C1 segment of cervical spinal cord (tissue), 14 donors: Measurements from ENCODE around the gene PGAP6.
A peak's percentile ranks its signal among the peaks of the same experiment; 100 is the strongest.
"Not testable (repeated sequence)": the region's sequence is repeated elsewhere in the genome, so short reads cannot be mapped to it uniquely, and the experiment has no call there.

Experiments used
- DNase-seq, 14 donors: peaks; one replicate each; lab custom pipeline; 2025; lab: John Stamatoyannopoulos, UW

The PGAP6 gene

DNA sequence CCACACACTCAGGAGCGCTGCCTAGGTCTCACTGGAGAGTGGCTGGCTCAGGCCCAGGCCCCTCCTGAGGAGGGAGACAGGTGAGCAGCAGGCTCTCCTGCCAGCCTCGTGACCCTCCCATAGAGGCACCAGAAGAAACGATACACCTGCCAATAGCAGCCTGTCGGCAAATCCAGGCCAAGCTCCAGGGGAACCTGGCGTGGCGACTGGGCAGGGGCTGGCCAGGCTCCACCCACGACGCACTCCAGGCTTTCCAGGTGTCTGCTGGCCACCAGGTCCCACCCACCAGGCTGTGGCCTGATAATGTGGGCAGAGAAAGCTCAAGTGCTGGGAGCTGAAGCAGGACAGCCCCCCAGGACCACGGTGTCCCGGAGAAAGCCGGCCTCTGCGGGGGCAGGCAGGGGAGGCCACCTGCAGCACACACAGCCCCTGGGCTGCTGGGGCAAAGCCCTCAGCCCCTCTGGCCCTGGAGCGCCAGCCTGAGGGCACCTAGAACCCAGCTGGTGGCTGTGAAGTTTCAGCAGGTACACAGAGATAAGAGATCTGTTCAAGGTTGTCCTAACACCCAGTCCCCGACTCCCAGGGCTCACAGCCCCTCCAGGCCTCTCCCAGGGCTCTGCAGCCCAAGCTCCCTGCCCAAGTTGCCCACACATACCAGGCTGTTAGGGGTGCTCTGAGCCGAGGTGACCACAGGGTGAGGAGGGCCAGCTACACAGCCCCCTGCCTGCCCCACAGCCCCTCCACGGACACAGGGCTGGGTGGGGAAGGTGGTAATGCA is 2.4 kb downstream of the PGAP6 start:
- DNase-seq, result peak in 1 of 14 donors; percentile 83

GRCh38 chr16:378821-379182 is 3.0 kb downstream of the PGAP6 start:
- DNase-seq, result no peak

DNA sequence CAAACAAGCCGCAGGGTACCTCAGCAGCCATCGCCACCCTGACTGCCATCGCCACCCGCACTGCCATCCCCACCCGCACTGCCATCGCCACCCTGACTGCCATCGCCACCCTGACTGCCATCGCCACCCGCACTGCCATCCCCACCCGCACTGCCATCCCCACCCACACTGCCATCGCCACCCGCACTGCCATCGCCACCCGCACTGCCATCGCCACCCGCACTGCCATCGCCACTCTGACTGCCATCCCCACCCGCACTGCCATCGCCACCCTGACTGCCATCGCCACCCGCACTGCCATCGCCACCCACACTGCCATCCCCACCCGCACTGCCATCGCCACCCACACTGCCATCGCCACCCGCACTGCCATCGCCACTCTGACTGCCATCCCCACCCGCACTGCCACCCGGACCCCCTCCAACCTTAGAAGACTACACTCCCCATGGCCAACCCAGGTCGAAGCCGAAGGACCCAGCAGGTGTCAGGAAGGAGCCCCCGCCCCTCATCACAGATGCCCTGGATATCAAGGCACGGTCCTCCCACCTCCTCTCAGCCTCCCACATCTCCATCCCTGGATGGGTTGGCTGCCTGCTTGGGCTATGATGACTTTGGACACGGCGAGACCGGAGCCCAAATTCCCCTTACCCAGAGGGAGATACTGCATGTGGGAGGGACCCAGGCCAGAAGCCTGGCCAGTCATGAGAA is 3.5 kb downstream of the PGAP6 start:
- DNase-seq, result not testable (repeated sequence)

DNA sequence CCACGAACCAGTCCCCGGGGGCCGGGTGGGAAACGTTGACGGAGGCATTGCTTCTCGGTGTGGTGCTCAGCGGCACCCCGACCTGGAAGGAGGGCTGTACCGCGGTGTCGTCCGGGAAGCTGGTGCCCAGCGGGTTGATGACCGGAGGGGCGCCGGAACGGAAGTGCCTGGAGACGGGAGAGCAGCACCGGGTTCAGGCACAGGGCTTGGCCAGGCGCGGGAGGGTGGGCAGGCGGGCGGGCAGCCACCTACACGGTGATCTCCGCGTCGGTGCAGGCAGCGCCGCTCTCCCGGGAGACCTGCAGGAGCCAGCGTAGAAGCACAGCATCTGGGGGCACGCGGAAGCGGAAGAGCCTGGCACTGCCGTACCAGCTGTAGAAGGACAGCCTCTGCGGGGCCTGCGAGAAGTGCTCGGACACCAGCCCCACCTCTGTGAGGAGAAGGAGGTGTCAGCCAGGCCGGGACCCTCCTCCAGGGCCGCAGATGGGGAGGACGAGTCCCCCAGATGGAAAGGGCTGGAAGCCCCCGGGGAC is 4.3 kb downstream of the PGAP6 start:
- no peak for DNase-seq

DNA sequence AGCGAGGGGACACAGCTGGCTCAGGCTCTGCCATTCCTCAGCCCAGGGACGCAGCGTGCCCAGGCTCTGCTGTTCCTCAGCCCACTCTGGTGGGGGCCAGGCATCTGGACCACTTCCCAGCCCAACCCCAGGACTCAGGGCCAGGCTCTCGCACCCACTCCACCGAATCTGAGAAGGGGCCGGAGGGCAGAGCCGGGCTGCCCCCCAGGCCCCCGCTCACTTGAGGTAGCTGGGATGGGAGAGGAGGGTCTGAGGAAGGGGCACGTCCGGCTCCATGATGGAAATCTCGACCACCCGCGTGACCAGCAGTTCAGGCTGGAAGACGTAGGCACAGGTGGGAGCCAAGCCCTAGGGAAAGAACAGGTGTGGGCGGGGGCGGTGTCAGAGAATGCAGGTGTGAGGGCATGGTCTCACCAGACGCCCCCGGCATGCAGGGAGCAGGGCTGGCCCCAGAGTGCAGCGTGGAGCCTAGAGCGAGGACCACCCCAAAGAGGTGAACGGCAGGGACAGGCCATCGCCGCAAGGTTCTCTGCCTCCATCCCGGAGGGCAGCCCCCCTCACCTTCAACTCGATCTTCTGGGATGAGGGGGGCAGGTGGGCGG is 4.9 kb downstream of the PGAP6 start:
- no peak for DNase-seq

DNA sequence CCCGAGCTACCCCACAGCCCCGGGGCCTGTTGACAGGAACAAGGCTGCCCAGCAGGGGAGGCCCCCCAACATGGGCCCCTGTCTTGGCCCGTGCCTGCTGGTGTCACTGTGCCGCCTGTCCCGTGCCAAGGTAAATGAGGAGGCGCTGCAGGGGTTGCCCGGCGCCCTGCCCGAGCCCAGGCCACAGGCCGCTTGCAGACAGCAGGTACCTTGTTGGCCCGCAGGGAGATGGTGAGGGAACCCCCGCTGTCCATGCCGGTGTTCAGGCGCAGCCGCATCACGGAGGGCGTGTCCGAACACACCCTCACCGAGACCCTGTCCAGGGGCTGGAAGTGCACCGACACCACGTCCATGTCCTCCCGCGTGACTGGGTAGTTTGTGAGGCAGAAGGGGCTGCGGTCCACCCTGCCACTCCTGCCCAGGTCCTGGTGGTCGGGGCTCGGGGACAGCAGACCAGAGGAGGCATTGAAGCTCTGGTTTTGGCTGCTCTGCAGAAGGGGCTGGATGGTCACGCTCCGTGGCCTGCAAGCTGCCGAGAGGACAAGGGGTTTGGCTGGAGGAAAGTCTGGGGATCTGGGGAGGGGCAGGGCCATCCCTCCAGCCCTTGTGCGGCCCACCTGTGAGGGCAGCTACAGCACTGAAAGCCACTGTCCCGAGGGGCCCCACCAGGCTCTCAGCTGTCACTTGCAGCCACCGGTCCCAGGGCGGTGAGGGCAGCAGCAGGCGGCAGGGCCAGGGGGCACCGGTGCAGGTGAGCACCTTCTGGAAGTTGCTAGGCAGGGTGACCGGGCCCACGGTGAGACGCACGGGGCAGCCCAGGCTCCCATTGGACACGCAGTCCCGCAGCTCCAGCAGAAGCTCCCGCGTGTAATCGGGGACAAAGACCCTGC is 5.6 kb downstream of the PGAP6 start:
- no peak for DNase-seq

- DNase-seq, result no peak
Observed at GRCh38 chr16:375212-375611, 6.6 kb downstream of the PGAP6 start.

DNA sequence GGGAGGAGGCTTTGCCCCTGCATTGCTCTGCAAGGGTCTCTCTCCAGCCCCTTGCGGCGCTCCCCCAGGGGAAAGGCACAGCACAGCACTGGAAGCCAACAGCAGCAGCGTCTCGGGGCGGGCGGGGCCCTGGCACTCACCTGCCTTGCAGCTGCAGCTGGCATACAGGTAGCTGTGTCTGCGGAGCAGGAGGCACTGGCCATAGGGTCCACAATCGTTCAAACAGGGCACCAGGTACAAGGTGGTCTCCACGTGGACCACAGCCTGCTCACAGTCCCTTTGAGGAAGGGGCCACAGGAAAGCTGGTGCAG is 7.2 kb downstream of the PGAP6 start:
- DNase-seq, result no peak

- DNase-seq, result no peak
Observed at GRCh38 chr16:373848-374615, 7.7 kb downstream of the PGAP6 start.

DNA sequence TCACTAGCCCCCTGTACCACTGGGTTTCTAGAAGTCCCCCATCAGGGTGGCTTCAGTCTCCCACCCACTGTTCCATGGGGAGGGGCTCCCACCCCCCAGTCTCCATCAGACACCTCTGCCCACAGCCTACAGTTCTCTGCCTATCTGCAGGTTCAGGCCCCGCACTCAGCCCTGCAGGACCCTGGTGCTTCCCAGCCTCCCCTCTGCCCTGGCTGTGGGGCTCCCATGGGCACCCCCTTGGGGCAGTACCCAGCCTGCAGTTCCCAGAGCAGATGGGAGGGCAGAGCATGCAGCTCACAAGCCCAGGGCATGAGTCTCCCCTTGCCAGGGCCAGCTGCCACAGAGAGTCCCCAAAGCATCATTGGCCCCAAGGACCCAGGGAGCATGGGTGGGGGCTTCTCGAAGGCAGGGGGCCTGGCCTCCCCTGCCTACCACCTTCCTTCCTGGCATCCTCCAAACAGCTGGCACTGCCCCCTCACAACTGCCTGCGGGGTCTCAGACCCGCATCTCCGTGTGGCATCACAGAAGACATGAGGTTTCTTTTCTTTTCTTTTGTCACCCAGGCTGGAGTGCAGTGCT is 8.7 kb downstream of the PGAP6 start:
- no peak for DNase-seq

GRCh38 chr16:372302-372983 is 9.3 kb downstream of the PGAP6 start:
- no peak for DNase-seq

DNA sequence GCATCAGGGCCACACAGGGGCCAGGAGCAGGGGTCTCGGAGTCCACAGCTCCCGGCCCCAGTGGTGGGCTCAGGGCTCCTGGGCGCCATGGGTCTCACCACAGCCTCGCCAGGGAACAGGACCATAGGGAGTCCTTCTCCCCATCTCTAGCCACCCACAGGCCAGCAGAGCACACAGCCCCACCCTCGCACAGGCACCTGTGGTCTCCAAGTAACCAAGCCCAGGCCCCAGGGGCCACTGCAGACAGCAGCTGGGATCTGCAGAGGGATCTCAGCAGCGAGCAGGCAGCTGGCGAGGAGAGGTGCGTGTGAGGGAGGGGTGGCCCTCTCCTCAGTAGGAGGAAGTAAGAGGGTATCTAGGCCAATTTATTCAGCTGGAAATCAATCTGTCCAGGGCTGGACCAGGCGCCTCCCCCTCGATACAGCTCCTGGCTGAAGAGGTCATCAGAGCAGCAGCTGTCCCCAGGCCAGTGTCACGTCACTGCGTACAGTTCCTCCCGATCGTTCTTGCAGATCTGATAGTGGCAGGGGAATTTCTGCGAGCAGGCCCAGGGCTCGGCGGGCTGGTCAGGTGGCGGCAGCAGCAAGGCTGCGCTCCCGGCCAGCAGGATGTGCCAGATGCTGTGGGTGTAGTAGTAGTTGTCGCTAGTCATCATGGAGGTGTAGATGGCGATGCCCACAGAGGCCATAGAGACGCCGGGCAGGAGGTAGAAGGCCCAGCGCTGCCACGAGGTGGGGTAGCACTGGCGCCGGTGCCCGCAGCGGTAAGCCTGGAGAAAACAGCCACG is 10.1 kb downstream of the PGAP6 start:
- DNase-seq, result no peak

DNA sequence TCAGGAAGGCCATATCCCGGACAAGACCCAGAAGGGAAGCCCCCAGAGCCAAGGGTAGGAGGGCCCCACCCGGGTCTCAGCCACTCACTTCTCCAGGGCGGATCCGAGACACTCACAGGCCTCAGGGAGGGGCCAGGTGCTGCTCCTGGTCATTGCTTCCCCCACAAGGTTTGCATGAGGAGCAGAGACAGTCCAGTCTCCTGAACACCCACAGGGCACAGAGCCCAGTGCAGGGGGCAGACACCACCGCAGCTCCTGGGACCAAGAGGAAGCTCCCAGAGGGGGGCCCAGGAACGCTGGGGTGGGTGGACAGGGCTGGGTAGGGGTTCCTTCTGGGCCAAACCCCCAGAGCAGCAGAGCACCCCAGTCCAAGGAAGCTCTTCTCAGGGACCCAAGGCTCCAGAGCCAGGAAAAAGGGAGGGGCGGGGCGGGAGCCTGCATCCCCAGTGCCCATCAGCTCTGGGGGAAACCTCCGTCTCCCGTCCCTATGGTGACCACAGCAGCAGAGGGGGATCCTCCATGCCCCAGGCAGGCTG is 10.7 kb downstream of the PGAP6 start:
- DNase-seq, result no peak

GRCh38 chr16:370443-370842 is 11.3 kb downstream of the PGAP6 start, which contains the start of gene MRPL28:
TSS of gene MRPL28 (minus strand) at chr16:370538. CDS start at chr16:370218, 320 bp downstream.
- DNase-seq, result peak; percentile 31 to 90 (median 80)

DNA sequence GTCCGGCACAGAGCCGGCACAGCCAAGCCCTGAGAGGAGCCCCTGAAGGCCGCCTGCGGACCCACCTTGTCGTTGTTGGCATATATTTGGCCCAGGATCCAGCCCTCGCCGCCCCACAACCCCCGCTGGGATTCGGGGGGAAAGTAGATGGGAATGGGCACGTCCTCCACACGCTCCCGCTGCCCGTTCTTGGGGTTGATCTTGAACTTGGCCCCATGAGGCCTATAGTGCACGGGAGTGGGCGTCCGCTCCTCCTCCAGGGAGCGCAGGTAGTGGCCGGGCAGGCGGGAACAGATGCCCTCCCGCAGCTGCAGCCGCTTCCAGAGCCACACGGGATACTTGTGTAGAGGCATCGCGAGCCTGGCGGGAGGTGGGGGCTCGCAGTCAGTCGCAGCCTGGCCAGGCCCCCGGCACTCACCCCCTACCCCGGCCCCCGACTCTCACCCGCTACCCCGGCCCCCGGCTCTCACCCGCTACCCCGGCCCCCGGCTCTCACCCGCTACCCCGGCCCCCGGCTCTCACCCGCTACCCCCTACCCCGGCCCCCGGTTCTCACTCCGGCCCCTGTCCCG is 11.8 kb downstream of the PGAP6 start:
- DNase-seq, result no peak

DNA sequence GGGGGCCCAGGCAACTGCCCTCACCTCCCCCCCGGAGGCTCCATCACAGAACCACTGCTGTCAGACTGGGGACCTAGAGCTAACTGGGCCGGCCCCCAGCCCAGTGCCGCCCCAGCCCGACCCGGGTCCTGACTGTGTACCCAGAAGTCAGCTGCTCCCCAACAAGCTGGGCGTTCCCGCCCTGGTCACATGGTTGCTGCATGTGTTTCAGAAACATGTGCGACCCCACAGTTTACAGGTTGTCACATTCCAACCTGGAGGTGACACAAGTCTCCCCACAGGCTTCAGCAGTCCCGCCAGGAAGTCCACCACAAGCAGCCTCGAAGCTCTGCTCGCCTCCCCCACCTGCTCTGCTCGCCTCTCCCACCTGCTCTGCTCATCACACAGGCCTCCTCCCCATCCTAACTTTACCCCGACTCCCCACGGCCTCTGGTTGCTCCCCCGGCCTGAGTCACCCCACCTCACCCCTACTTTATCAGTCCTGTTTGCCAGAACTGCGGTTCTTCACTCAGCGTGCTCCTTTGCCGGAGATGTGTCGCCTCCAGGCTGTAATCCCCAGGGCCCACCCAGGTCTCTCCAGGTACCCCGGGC is 12.4 kb downstream of the PGAP6 start:
- no peak for DNase-seq

- DNase-seq, result no peak
Observed at GRCh38 chr16:368388-369158, 13.2 kb downstream of the PGAP6 start.
